Mesangial cell (primary cell): ENCODE data around the gene FLACC1. TPM values are rescaled to one million over a fixed set of nuclear protein-coding genes. Genes with fewer than 3 reads are reported as not detected.

ENCODE experiments used
- total RNA-seq: library from RNA; depleted of rRNA; stranded (reverse); fragments of >200 nt; gene quantifications from 2 replicates; pipeline ENCODE4 v1.2.3, GENCODE V29; 2015

Gene FLACC1
- 0.89 TPM in 1 of 2 replicates, not detected in the other for total RNA-seq

GRCh38 chr2:201357221-201357620 lies at the start of gene FLACC1:
Gene FLACC1, minus strand, starts transcription at chr2:201357345. Its CDS starts 5,941 bp downstream, at chr2:201351404.

GRCh38 chr2:201260302-201260800 lies 96.8 kb downstream of the FLACC1 start, which contains the start of gene CASP8:
Gene CASP8, plus strand, starts transcription at chr2:201260536. Its CDS starts 5,951 bp downstream, at chr2:201266487.

Other genes with a start within 250 kb of the FLACC1 start
- 51.3 and 54.3 TPM in 2 replicates for gene CFLAR, start 241.2 kb downstream of the FLACC1 start, total RNA-seq
- 0.65 and 1.4 TPM in 2 replicates for gene CASP10, start 174.2 kb downstream of the FLACC1 start, total RNA-seq
- 5.7 and 8.8 TPM in 2 replicates for gene CASP8, start 96.8 kb downstream of the FLACC1 start, total RNA-seq
- gene TRAK2, start 94.1 kb upstream of the FLACC1 start, total RNA-seq, result 18.4 and 22.8 TPM in 2 replicates
- gene STRADB, start 94.4 kb upstream of the FLACC1 start, total RNA-seq, result 19.2 and 34.7 TPM in 2 replicates